SJCRH30 (cell line): Measurements from ENCODE around the gene TMEM35A. TPM values are rescaled to one million over a fixed set of nuclear protein-coding genes. Genes with fewer than 3 reads are reported as not detected.

Experiments
- DNase-seq, 2 experiments: peaks; one replicate each; pipeline ENCODE4 v3.0.0-alpha.2; 2015 to 2020
- H3K27ac ChIP-seq: fragments of 250-450 bp; sonication (Bioruptor Pico); 2 replicates; pipeline ENCODE4 v1.5.1; 2020; ENCODE audit warnings: mild to moderate bottlenecking, moderate library complexity
- H3K27me3 ChIP-seq: fragments of 250-450 bp; sonication (Bioruptor Pico); 2 replicates; pipeline ENCODE4 v1.5.1; 2020; ENCODE audit warnings: mild to moderate bottlenecking, moderate library complexity
- H3K36me3 ChIP-seq: fragments of 250-450 bp; sonication (Bioruptor Pico); 2 replicates; pipeline ENCODE4 v1.5.1; 2020; ENCODE audit warnings: mild to moderate bottlenecking, moderate library complexity
- H3K4me1 ChIP-seq: fragments of 250-450 bp; sonication (Bioruptor Pico); 2 replicates; pipeline ENCODE4 v1.5.1; 2020; ENCODE audit warnings: mild to moderate bottlenecking, moderate library complexity
- H3K4me3 ChIP-seq: fragments of 250-450 bp; sonication (Bioruptor Pico); 2 replicates; pipeline ENCODE4 v1.5.1; 2020; ENCODE audit warnings: mild to moderate bottlenecking, moderate library complexity
- H3K9me3 ChIP-seq: fragments of 250-450 bp; sonication (Bioruptor Pico); replicated peaks from 2 replicates; pipeline ENCODE4 v1.5.1; 2020; ENCODE audit warnings: mild to moderate bottlenecking, moderate library complexity
- total RNA-seq: library from RNA; depleted of rRNA; stranded (reverse); fragments of >200 nt; shearing (Covaris generic); gene quantifications from 2 replicates; pipeline ENCODE4 v1.2.3, GENCODE V29; 2014; rRNA removed

Gene TMEM35A
- total RNA-seq, 1 experiment from 2014 or later = 0.10 TPM

DNA sequence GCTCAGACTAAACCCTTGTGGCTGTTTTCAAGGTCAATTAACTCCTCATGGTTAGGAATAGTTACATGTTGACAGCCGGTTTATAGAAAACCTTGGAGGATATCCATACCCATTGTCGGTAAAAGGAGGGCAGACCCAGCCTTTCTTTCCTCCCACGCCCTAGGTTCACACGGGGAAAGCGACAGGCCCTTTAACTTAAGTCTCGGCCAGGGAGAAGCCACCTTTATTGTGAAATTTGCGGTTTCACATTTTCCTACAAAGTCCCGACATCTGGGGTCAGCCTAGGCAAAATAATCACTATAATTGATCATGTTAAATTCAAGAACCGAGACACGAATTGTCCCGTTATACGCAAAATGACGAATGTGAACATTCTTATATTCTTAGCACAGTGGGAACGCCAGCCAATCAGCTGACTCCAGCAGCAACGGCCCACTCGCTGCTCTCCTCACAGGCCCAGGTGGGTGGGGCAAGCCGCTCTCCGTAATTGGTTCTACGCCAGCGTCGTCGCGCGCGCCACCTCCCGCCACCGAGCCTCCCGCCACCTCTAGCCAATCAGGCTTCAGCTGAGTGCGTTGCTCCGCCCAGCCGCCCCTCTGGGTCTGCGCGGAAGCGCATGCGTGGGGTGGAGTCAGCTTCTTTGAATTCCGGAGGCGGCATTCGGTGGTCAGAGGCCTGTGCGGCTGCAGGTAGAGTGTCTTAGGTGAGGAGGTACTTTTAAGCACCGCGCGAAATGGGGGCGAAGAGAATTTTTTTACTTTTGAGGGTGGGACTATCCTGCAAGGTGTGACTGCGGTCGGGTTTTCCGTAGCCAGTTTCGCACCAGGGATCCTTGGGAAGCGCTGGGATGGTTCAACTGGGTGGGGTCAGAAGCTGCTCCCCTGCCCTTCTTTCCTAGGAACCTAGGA lies 19.1 kb downstream of the TMEM35A start, which contains the start of gene CENPI:
TSS of gene CENPI (plus strand) at position 659 of the 908 bp plus-strand sequence. CDS start 2,867 bp downstream, outside the sequence.
- H3K4me1 ChIP-seq = no peaks in the 10 kb centered on the region
- H3K27ac ChIP-seq = peak within 1 kb of the TSS; percentile 47
- H3K4me3 ChIP-seq = peak within 1 kb of the TSS; percentile 80
- DNase-seq = peak; percentile 95
- H3K36me3 ChIP-seq = peaks cover 2% of the 10 kb centered on the region
- no peaks in the 10 kb centered on the region for H3K9me3 ChIP-seq
- no peaks in the 10 kb centered on the region for H3K27me3 ChIP-seq

DNA sequence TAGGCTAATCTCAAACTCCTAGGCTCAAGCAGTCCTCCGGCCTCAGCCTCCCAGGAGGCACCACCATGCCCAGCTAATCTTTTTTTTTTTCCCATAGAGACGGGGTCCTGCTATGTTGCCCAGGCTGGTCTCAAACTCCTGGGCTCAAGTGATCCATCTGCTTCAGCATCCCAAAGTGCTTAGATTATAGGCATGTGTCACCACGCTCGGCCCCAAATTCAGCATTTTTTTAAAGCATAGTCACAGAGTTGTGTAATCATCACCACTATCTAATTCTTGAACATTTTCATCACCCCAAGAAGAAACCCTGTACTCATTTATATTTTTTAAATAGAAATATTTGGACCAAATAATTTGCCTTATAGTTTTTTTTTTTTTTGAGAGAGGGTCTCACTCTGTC lies 29.6 kb downstream of the TMEM35A start:
- no peak for DNase-seq
- no peak overlapping the region for H3K27ac ChIP-seq
- no peak overlapping the region for H3K4me3 ChIP-seq
- no peaks in the 10 kb centered on the region for H3K27me3 ChIP-seq
- H3K4me1 ChIP-seq = no peaks in the 10 kb centered on the region
- no peaks in the 10 kb centered on the region for H3K9me3 ChIP-seq
- peaks cover 20% of the 10 kb centered on the region for H3K36me3 ChIP-seq

DNA sequence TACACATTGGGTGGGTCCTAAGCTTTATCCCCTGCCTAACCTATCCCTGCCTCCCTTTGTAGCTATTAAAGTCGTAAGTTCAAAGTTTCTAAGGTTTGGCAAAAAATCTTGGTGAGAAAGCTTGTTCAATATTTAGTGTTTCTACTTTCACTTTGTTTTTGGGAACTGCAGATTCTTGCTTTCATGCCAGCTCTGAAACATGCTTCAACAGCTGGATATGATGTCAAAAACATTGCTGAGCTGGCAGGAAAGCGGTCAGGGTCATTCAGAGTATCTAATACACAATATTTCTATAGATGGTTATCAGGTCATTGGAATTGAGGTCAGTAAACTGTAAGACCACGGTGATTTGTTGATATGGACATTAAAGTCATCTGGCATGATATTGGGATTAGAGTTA lies 39.0 kb downstream of the TMEM35A start:
- Histone ChIP-seq H3K9me3 (no peaks in the 10 kb centered on the region), H3K27me3 (no peaks in the 10 kb centered on the region), H3K27ac (no peak overlapping the region), H3K36me3 (peaks cover 43% of the 10 kb centered on the region), H3K4me1 (no peaks in the 10 kb centered on the region), H3K4me3 (no peak overlapping the region)
- no peak for DNase-seq

DNA sequence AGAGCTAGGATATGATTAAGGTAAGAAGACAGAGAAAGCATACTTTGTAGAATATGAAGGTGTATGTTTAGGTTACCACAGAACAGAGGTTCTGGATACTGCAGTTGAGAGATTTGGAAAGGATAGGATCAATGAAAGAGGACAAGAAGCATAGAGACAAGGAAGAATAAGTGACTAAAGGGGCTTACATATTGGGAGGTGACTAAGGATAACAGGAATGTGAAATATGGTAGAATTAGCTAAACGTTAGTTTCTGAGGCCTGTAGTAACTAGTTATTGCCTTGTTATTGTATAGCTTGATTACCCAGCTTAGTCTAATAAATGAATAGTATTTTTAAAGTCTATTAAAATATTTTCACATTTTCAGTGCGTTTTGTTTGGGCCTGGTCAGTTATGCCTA lies 57.6 kb downstream of the TMEM35A start:
- no peak for DNase-seq
- Histone ChIP-seq H3K9me3 (no peaks in the 10 kb centered on the region), H3K27me3 (no peaks in the 10 kb centered on the region), H3K4me1 (no peaks in the 10 kb centered on the region), H3K27ac (no peak overlapping the region), H3K4me3 (no peak overlapping the region), H3K36me3 (peaks cover 32% of the 10 kb centered on the region)

Other genes starting within 250 kb of the TMEM35A start
- gene NOX1, start 204.5 kb upstream of the TMEM35A start, total RNA-seq = not detected in 2 replicates
- gene XKRX, start 150.0 kb upstream of the TMEM35A start, total RNA-seq = 0.15 and 0.34 TPM in 2 replicates
- not detected in 2 replicates for gene ARL13A, start 109.2 kb upstream of the TMEM35A start, total RNA-seq
- gene TRMT2B, start 26.8 kb upstream of the TMEM35A start, total RNA-seq = 15.4 and 16.4 TPM in 2 replicates
- 39.8 and 48.4 TPM in 2 replicates for gene CENPI, start 19.3 kb downstream of the TMEM35A start, total RNA-seq
- 2.7 and 3.4 TPM in 2 replicates for gene DRP2, start 140.9 kb downstream of the TMEM35A start, total RNA-seq
- gene TAF7L, start 212.5 kb downstream of the TMEM35A start, total RNA-seq = 0.10 and 0.13 TPM in 2 replicates